ENCODE results near the gene SSH2.
"Not testable (repeated sequence)": the region's sequence is repeated elsewhere in the genome, so short reads cannot be mapped to it uniquely, and the experiment has no call there.

The SSH2 gene

DNA sequence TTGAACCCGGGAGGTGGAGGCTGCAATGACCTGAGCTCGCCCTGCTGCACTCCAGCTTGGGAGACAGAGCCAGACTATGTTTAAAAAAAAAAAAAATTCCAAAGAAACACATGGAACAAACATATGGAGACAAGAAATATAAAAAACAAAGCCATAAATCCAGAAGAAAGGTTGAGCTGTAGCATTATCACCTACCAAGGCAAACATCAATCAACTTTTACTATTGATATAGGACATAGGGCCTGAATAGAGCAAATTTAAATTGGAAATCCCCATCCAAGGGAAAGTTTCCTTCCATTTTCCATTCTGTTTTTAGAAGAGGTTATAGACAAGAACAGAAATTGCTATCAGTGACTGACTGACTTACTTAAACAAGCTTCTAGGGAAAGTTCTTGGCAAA, 56.6 kb downstream of the SSH2 start:
- DNase-seq (ENCODE audit: low spot score): no peak

DNA sequence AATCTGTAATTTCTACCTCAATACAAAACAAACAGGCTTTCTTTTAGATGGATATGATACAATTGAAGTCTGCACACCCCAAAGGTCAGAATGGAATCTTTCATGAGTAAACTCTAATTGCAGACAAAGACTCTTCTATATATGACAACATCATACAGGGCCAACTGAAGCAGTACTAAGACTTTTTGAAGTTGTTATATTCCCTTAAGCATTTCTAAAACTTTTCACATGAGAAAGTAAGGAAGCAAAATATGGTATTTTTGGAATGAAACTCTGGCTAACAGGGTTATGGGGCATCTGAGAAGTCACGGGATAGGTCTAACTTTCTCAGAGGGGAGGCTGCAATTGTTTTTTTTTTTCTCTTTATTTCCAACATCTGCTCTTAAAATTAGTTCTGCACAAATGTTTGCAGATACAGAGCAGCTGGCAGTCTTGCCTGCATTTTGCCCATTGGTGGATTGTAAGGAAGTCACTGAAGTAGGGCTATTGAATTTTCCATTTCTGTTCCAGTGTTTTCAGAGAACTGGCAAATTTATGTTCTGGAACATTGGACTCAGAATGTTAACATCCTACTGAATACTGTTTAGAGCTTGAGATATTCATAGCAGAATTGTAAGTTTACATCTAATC, 59.1 kb downstream of the SSH2 start:
- DNase-seq (ENCODE audit: low spot score): peak; percentile 73

- peak; percentile 49 for DNase-seq (ENCODE audit: low spot score)
Observed at GRCh38 chr17:29867643-29868181, 62.3 kb downstream of the SSH2 start.

- DNase-seq (ENCODE audit: low spot score): no peak
Observed at GRCh38 chr17:29866746-29867404, 63.2 kb downstream of the SSH2 start.

DNA sequence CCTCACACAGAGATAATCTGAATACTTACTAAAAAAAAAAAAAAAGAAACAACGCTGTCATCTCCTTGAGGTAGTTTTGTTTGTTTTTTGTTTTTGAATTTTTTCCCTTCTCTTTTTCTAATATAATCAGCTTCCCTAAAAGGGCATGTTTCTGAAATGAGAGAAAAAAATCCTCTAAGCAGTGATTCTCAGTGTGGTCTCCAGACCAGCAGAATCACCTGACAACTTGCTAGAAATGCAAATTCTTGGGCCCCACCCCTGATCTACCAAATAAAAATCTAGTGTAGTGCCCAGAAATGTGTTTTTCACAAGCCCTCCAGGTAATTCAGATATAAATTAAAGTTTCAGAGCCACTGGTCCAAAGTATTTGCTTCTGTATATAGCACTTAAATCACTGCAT, 65.4 kb downstream of the SSH2 start:
- DNase-seq (ENCODE audit: low spot score): no peak

GRCh38 chr17:29864123-29864522, 65.9 kb downstream of the SSH2 start:
- not testable (repeated sequence) for DNase-seq (ENCODE audit: low spot score)

- DNase-seq (ENCODE audit: low spot score): no peak
Observed at GRCh38 chr17:29862951-29863350, 67.1 kb downstream of the SSH2 start.

- no peak for DNase-seq (ENCODE audit: low spot score)
Observed at GRCh38 chr17:29862127-29862526, 67.9 kb downstream of the SSH2 start.

GRCh38 chr17:29859445-29859844, 70.6 kb downstream of the SSH2 start:
- DNase-seq (ENCODE audit: low spot score): not testable (repeated sequence)

DNA sequence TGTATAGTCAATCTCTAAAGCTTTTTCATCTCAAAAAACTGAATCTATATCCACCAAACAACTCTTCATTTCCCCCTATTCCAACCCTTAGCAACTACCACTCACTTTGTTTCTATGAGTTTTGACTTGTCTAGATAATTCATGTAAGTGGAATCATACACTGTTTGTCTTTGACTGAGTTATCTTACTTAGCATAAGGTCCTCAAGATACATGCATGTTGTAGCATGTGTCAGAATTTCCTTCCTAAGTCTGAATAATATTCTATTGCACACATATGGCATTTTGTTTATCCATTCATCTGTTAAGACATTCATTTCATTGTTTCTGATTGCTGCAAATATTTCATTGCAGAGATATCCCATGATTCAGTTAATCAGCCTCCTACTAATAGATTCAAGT, 72.2 kb downstream of the SSH2 start:
- DNase-seq (ENCODE audit: low spot score): no peak

- not testable (repeated sequence) for DNase-seq (ENCODE audit: low spot score)
Observed at GRCh38 chr17:29857105-29857504, 72.9 kb downstream of the SSH2 start.

DNA sequence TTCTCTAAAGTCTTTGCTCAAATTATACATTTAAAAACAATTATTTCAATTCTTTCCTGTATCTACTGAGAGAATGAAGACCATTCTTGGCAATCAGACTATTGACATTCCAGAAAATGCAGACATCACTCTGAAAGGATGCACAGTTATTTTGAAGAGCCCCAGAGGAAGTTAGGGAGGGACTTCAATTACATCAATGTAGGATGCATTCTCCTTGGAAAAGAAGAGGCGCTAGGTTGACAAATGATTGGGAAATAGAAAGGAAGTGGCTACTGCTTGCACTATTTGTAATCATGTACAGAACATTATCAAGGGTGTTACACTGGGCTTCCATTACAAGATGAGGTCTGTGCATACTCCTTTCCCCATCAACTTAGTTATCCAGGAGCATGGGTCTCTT, 74.3 kb downstream of the SSH2 start:
- no peak for DNase-seq (ENCODE audit: low spot score)

GRCh38 chr17:29848737-29849136, 81.3 kb downstream of the SSH2 start:
- no peak for DNase-seq (ENCODE audit: low spot score)

DNA sequence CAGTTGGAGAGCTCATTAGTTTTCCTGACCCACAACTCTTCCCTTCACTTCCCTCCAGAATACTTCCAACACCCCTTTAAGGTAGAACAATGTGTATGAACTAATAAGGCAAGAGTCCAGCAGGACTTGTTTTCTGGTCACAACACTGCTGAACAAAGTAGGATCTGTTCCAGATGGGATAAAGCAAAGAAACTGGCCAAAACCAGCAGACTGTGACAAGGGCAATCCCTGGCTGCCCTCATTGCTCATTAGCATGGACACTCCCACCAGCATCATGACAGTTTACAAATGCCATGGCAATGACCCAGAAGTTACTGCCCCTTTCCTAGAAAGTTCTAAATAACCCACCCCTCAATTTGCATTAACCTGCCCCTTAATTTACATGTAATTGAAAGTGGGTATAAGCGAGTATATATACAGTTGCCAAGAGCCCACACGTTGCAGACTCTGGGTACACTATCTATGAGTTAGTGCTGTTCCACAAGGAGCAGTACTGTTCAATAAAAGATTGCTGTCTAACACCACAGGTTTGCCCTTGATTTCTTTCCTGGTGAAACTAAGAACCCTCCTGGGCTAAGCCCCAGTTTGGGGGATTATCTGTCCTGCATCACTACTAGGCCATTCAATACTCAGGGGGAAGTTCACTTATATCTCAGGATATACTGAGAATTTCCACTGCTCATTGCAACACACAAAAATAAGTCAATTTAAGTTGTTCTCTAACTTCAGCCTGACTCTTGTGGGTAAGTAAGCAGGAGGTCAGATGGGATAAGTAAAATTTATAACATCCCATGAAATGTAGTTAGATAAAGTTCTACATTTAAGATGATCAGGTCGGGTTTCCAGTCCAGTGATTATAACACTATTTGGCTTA, 82.3 kb downstream of the SSH2 start:
- DNase-seq (ENCODE audit: low spot score): peak; percentile 65

DNA sequence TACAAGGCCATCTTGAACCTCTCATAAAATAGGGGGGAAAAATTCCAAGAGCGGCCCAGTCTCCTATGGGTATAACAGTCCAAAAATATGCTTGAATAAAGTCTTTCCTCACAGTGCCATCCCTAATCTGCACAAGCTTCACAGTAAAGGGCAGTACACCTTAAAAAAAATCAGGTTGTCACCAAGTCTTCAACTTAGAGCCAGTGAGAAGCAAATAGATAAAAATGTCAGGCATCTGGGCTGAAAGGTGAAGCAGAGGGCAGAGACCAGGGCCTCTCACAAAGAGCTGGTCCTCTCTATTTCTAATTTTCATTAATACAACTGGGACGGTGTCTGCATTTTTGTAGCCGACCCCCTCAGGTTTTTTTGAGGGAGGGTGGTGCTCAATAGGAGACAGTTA, 82.9 kb downstream of the SSH2 start:
- no peak for DNase-seq (ENCODE audit: low spot score)

DNA sequence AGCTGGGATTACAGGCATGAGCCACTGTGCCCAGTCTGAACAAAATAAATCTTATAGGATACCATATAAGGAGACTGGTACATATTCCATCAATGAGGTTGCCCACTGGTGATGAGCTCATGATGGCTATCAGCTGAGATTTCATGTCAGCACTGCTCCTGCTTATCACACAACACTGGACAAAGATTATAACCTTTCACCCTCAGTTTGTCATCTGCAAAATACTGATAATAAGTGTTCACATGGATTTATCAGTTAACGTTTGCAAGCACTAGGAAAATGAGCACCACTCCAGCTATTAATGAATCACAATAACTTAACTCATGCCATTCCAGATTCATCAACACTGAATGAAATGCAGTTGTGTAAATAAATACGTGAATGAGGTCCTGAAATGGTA, 83.7 kb downstream of the SSH2 start:
- no peak for DNase-seq (ENCODE audit: low spot score)

DNA sequence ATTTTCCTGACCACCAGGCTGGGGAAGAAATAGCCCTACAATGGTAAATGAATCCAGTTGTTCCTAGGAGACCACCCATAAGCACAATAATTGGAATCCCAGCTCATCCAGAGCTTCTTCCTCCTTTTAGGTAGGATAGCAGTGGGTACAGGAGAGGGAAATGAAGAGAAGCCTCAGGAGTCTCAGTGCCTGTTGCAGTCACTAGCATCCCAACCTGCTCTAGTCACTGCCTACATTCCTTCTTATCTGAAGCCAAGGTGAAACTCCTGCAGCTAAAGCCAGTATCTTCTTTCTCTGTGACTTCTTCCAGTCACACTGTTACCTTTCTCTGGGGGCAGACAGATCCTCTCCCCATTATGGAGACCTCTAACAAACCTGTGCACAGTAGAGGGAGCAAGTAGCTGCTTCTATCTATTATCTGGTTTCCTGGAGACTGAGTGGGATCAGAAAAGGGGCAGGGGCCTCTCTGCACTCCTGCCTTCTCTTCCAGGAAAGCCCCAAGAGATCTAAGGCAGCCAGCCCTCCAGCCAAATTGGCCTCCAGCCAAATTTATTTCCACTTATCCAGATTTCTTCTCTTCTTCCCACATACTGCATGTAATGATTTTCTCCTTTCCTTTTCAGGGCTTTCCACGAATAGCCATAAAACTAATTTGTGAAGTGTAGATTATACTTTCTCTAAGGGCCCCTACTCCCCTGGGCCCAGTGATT, 85.5 kb downstream of the SSH2 start:
- no peak for DNase-seq (ENCODE audit: low spot score)

- DNase-seq (ENCODE audit: low spot score): no peak
Observed at GRCh38 chr17:29840884-29841283, 89.1 kb downstream of the SSH2 start.

GRCh38 chr17:29839656-29840055, 90.4 kb downstream of the SSH2 start:
- DNase-seq (ENCODE audit: low spot score): no peak

- peak; percentile 31 for DNase-seq (ENCODE audit: low spot score)
Observed at GRCh38 chr17:29838961-29839360, 91.1 kb downstream of the SSH2 start.

GRCh38 chr17:29837531-29837930, 92.5 kb downstream of the SSH2 start:
- DNase-seq (ENCODE audit: low spot score): no peak

GRCh38 chr17:29836643-29837042, 93.4 kb downstream of the SSH2 start:
- no peak for DNase-seq (ENCODE audit: low spot score)

Measured in globus pallidus (tissue), 1 donor.